Pons (tissue), 1 donor: ENCODE results near the gene BLTP3A.
"Not testable (repeated sequence)": the region's sequence is repeated elsewhere in the genome, so short reads cannot be mapped to it uniquely, and the experiment has no call there.

Source experiments
- DNase-seq: peaks from one replicate; pipeline ENCODE4 v3.0.0-alpha.2; 2016; ENCODE audit warnings: low spot score

The BLTP3A gene

GRCh38 chr6:34791701-34792604 lies at the start of gene BLTP3A:
TSS of gene BLTP3A (plus strand) at chr6:34792083. CDS start at chr6:34792251, 168 bp downstream.
- peak; percentile 60 for DNase-seq

- DNase-seq, result no peak
These were observed 49.8 kb upstream of the BLTP3A start for GRCh38 chr6:34742094-34742493.

- DNase-seq, result no peak
These were observed 48.1 kb upstream of the BLTP3A start for GRCh38 chr6:34743625-34744293.

GRCh38 chr6:34744294-34744647 lies 47.6 kb upstream of the BLTP3A start:
- not testable (repeated sequence) for DNase-seq

GRCh38 chr6:34745277-34746103 lies 46.4 kb upstream of the BLTP3A start:
- DNase-seq, result no peak

GRCh38 chr6:34746104-34746846 lies 45.6 kb upstream of the BLTP3A start:
- DNase-seq, result no peak

GRCh38 chr6:34748757-34749156 lies 43.1 kb upstream of the BLTP3A start:
- no peak for DNase-seq

- DNase-seq, result not testable (repeated sequence)
These were observed 35.4 kb upstream of the BLTP3A start for GRCh38 chr6:34756513-34756856.

- no peak for DNase-seq
These were observed 34.1 kb upstream of the BLTP3A start for GRCh38 chr6:34757687-34758274.

- DNase-seq, result no peak
These were observed 31.8 kb upstream of the BLTP3A start for GRCh38 chr6:34760108-34760507.

- DNase-seq, result not testable (repeated sequence)
These were observed 30.2 kb upstream of the BLTP3A start for GRCh38 chr6:34761681-34762080.

- DNase-seq, result no peak
These were observed 23.7 kb upstream of the BLTP3A start for GRCh38 chr6:34768148-34768547.

GRCh38 chr6:34771727-34772126 lies 20.2 kb upstream of the BLTP3A start:
- no peak for DNase-seq

GRCh38 chr6:34772940-34773339 lies 18.9 kb upstream of the BLTP3A start:
- no peak for DNase-seq

- DNase-seq, result peak; percentile 52
These were observed 18.0 kb upstream of the BLTP3A start for GRCh38 chr6:34773916-34774315.

- DNase-seq, result no peak
These were observed 16.9 kb upstream of the BLTP3A start for GRCh38 chr6:34774967-34775366.

- not testable (repeated sequence) for DNase-seq
These were observed 6.5 kb upstream of the BLTP3A start for GRCh38 chr6:34785375-34785774.

- DNase-seq, result not testable (repeated sequence)
These were observed 4.7 kb upstream of the BLTP3A start for GRCh38 chr6:34787152-34787551.

- DNase-seq, result no peak
These were observed 3.8 kb upstream of the BLTP3A start for GRCh38 chr6:34788111-34788510.

GRCh38 chr6:34791164-34791700 lies 651 bp upstream of the BLTP3A start:
- peak; percentile 68 for DNase-seq
